ENCODE data around the gene RRP1.

DNA sequence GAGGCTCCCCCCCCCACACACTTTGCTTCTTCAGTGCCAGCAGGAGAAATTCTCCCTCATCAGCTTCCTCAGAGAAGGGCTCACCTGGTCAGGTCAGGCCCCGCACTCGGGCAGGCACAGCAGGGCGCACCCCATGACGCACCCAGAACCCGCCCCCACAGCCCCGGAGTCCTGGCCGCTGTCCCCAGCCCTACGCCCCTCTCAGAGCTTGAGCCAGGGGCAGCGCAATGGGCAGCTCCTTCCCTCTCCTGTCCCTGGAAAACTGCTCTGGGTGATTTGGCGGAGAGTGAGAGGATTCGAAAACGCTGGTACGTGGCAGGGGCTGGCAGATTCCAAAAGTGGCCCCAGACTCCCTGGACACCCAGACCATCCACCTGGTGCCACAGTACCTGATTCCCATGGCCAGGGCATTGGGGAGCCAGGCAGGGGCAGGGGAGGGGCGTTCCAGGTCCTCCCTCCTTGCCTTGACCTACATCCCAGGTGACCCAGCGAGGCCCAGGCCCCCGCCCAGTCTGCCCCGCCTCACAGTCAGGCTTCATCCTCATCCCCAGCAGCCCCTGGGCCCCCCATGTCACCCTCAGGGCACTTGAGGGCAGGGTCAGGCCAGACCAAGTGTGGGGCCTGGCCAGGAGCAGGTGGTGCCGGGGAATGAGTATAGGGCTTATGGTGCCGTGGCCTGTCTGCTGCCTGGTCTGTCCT lies 23.7 kb downstream of the RRP1 start:
- TF ChIP-seq, protein P1, sequence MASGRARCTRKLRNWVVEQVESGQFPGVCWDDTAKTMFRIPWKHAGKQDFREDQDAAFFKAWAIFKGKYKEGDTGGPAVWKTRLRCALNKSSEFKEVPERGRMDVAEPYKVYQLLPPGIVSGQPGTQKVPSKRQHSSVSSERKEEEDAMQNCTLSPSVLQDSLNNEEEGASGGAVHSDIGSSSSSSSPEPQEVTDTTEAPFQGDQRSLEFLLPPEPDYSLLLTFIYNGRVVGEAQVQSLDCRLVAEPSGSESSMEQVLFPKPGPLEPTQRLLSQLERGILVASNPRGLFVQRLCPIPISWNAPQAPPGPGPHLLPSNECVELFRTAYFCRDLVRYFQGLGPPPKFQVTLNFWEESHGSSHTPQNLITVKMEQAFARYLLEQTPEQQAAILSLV (CRISPR knock-in tag; IDR thresholded peaks at IDR 0.05; ENCODE audit: borderline replicate concordance) = no peak
- TF ChIP-seq, protein P2, sequence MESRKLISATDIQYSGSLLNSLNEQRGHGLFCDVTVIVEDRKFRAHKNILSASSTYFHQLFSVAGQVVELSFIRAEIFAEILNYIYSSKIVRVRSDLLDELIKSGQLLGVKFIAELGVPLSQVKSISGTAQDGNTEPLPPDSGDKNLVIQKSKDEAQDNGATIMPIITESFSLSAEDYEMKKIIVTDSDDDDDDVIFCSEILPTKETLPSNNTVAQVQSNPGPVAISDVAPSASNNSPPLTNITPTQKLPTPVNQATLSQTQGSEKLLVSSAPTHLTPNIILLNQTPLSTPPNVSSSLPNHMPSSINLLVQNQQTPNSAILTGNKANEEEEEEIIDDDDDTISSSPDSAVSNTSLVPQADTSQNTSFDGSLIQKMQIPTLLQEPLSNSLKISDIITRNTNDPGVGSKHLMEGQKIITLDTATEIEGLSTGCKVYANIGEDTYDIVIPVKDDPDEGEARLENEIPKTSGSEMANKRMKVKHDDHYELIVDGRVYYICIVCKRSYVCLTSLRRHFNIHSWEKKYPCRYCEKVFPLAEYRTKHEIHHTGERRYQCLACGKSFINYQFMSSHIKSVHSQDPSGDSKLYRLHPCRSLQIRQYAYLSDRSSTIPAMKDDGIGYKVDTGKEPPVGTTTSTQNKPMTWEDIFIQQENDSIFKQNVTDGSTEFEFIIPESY (CRISPR knock-in tag; IDR thresholded peaks at IDR 0.05) = no peak
- TF ChIP-seq ZFP37 (CRISPR knock-in tag; IDR thresholded peaks at IDR 0.05; ENCODE audit: borderline replicate concordance) (no peak), RELA (CRISPR knock-in tag; IDR thresholded peaks at IDR 0.05) (no peak), GABPB1 (CRISPR knock-in tag; IDR thresholded peaks at IDR 0.05) (no peak), ZNF598 (CRISPR knock-in tag; IDR thresholded peaks at IDR 0.05; ENCODE audit: borderline replicate concordance) (no peak), PRPF4 (IDR thresholded peaks at IDR 0.05; ENCODE audit: low read depth, low read length, poor library complexity, severe bottlenecking) (no peak), RXRA (CRISPR knock-in tag; IDR thresholded peaks at IDR 0.05) (no peak)
- TF ChIP-seq, protein P3, sequence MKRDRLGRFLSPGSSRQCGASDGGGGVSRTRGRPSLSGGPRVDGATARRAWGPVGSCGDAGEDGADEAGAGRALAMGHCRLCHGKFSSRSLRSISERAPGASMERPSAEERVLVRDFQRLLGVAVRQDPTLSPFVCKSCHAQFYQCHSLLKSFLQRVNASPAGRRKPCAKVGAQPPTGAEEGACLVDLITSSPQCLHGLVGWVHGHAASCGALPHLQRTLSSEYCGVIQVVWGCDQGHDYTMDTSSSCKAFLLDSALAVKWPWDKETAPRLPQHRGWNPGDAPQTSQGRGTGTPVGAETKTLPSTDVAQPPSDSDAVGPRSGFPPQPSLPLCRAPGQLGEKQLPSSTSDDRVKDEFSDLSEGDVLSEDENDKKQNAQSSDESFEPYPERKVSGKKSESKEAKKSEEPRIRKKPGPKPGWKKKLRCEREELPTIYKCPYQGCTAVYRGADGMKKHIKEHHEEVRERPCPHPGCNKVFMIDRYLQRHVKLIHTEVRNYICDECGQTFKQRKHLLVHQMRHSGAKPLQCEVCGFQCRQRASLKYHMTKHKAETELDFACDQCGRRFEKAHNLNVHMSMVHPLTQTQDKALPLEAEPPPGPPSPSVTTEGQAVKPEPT (CRISPR knock-in tag; IDR thresholded peaks at IDR 0.05; ENCODE audit: low read depth) = no peak
- TF ChIP-seq, protein P4, sequence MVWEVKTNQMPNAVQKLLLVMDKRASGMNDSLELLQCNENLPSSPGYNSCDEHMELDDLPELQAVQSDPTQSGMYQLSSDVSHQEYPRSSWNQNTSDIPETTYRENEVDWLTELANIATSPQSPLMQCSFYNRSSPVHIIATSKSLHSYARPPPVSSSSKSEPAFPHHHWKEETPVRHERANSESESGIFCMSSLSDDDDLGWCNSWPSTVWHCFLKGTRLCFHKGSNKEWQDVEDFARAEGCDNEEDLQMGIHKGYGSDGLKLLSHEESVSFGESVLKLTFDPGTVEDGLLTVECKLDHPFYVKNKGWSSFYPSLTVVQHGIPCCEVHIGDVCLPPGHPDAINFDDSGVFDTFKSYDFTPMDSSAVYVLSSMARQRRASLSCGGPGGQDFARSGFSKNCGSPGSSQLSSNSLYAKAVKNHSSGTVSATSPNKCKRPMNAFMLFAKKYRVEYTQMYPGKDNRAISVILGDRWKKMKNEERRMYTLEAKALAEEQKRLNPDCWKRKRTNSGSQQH (CRISPR knock-in tag; IDR thresholded peaks at IDR 0.05; ENCODE audit: low read depth) = no peak
- TF ChIP-seq, protein P5, sequence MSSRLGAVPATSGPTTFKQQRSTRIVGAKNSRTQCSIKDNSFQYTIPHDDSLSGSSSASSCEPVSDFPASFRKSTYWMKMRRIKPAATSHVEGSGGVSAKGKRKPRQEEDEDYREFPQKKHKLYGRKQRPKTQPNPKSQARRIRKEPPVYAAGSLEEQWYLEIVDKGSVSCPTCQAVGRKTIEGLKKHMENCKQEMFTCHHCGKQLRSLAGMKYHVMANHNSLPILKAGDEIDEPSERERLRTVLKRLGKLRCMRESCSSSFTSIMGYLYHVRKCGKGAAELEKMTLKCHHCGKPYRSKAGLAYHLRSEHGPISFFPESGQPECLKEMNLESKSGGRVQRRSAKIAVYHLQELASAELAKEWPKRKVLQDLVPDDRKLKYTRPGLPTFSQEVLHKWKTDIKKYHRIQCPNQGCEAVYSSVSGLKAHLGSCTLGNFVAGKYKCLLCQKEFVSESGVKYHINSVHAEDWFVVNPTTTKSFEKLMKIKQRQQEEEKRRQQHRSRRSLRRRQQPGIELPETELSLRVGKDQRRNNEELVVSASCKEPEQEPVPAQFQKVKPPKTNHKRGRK (CRISPR knock-in tag; IDR thresholded peaks at IDR 0.05) = no peak
